Stimulated activated CD4-positive, alpha-beta T cell treated with anti-CD3 and anti-CD28 coated beads, Interleukin-1b, Interleukin-23, amount 100 ng/mL, for 4 hours (primary cell): ENCODE measurements around the gene AFDN.

Experiments used
- DNase-seq, 2 donors: peaks; one replicate each; pipeline ENCODE4 v3.0.0-alpha.2; 2020; ENCODE audit warnings: low read depth in 2 of 2

AFDN gene

DNA sequence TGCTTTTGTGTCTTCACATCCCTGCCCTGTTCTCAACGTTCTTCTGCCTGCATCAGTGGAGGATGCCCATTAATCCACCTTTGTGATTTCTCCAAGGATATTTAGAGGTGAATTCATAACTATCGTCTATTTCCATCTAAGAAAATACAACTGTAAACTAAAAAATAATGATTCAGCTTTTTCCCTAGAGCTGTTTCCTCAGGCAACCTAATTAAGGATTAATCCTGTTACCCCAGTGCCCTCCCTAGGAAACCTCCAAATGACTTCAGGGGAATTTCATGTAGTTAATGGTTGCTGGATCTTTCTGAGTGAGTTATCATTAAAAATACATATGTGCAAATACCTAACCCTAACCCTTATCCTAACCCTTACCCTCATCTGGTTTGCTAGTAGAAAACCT is 14.6 kb upstream of the AFDN start:
- no peak for DNase-seq

GRCh38 chr6:167815296-167815980 is 11.3 kb upstream of the AFDN start:
- no peak for DNase-seq

DNA sequence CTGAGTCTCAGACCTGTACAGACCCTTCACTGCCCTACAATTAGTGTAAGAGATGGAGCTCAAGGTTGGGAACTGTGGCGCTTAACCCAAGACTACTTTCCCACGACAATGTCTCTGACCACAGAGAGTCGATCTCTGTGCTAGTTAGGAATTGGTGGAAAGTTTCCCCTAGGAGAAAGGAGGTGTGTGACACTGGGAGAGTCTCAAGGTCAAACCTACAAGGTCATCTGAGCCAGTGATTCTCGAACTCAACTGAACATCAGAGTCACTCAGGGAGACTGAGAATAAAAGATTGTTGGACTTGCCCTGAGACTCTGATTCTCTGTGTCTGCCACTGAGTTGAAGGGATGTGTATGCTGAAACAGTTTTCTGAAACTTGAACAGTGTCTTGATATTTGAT is 9.7 kb upstream of the AFDN start:
- no peak for DNase-seq

DNA sequence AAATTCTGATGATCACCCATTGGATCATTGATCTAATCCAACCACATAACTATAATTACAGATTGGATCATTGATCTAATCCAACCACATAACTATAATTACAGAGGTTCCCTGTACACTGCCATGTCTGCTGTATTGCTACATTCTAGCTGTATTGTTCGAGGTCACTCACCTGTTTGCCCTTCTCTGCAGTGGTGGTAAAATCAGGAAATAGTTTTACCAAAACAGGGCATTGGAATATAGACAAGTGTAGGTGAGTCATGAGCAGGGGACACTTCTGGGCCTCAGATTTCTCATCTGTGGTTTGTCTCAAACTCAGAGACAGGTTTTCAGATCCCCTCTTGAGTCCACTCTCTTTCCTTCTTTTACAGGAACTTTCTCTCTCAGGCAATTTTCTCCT is 9.0 kb upstream of the AFDN start:
- no peak for DNase-seq

- DNase-seq, result no peak
Observed at GRCh38 chr6:167819576-167819975, 7.1 kb upstream of the AFDN start.

DNA sequence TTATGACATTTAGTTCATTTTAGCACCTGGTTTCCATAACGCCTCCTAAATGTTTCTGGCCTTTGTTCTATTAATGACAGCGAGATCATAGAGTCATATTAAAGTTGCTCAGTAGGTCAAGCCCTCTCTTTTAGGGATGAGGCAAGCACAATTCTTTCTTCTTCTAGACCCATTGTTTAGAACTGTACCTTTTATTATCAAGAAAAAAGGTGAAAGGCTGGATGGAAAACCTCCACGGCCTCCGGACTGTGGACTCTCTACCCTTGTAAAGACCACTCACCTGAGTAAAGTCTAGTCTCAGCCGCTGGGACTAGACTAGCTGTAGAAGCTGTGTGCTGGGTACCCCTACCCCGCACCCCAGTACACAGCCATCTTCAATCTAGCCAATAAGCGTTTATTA is 6.0 kb upstream of the AFDN start:
- no peak for DNase-seq

GRCh38 chr6:167824591-167825331 is 1.9 kb upstream of the AFDN start:
- no peak for DNase-seq

DNA sequence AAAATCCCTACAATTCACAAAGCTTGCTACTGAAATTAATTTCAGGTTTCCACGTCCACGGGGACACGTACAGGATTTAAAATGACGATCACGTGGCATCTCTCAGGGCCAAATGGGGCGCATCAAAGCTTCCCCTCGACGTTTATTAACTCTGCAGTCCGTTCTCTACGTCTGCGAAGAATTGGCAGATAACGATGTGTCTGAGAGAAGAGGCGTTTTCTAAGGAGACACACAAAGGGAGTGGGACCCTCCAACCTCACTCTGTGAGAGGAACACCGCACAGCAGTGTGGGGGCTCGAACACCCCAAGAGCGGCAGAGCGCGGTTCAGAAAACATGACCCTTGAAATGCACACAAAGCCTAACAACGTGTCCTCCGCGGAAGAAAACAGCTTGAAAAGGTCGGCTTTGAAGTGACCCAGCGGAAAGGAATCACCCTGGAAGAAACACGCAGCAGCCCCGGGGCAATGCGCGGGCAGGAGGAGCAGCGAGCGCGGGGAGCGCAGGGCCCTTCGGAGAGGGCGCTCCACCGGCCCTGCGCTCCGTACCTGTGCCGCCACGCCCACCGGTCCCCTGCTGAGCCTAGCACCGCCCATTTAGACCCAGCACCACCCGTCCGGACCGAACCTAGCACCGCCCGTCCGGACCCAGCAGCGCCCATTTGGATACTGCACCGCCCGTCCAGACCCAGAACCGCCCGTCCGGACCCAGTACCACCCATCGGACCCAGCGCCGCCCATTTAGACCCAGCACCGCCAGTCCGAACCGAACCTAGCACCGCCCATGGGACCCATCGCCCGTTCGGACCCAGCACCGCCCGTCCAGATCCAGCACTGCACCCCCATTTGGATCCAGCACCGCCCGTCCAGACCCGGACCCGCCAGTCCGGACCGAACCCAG is 1.1 kb upstream of the AFDN start:
- no peak for DNase-seq

DNA sequence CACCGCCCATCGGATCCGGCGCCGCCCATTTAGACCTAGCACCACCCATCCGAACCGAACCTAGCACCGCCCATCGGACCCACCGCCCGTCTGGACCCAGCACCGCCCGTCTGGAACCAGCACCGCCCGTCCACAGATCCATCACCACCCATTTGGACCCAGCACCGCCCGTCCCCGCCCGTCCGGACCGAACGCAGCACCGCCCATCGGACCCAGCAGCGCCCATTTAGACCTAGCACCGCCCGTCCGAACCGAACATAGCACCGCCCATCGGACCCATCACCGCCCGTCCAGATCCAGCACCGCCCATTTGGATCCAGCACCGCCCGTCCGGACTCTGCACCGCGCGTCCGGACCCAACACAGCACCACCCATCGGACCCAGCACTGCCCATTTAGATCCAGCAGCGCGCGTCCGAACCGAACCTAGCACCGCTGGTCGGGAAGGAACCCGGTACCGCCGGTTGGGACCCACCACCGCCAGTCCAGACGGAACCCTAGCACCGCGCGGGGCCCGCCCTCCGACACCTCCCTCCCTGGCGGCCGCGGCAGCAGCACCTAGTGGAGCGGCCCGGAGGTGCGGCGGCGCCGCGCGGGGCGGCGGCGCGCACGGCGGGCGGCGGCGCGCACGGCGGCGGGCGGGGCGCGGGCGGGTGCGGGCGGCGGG is 348 bp upstream of the AFDN start:
- DNase-seq, result peak; percentile 36 to 56

GRCh38 chr6:167827583-167828324 is 1.0 kb downstream of the AFDN start:
- no peak for DNase-seq

DNA sequence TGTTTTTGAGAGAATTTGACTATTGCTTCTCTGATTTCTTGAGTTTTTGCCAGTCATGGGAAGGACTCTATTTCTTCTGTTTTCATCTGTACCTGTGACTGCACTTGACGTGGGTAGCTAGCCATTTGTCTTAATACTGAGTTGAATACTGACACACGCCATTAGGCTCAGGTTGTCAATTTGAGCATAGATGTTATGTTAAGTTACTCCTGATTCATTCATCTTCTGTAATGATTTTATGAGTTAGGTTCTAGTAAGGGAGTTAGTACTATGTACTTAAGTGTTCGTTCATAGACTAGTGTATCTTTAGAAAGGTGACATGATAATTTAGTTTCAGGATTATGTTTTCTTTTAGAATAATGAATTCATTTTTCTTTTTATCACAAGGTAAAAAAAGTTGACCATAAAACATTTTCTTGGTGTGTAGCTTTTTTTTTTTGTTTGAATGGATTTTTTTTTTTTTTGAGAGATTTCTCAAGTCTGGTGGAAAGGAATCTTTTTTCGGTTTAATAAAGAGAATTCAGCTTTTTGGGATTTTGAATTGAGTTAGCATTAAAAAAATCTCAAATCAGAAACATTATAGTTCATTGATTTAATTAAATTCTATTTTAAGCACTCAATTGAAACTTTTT is 1.7 kb downstream of the AFDN start:
- no peak for DNase-seq

- no peak for DNase-seq
Observed at GRCh38 chr6:167829513-167829912, 2.8 kb downstream of the AFDN start.

DNA sequence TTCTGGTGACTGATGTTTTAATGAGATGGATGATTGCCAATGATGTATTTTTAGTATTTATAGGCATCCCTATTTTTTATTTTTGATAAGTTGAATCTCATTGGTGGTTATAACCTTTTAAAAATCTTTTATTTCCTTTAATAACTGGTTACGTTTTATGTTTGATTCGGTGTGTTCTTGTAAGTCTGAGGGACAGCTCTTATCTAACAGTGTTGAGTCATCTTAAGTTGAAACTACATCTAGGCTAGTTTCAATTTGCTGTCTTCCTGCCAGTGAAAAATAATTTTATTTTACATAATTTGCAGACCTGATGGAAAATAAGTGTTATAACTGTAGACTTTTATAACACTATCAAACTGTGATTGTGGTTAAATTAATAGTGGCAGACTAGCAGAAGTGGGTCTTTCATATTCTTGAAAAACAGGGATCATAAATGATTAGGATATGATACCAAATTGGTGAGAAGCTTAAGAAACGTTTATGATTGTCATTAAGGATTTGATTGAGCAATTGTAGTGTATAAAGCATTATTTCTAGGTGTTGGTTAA is 4.6 kb downstream of the AFDN start:
- no peak for DNase-seq

GRCh38 chr6:167832497-167833395 is 6.0 kb downstream of the AFDN start:
- DNase-seq, result no peak

DNA sequence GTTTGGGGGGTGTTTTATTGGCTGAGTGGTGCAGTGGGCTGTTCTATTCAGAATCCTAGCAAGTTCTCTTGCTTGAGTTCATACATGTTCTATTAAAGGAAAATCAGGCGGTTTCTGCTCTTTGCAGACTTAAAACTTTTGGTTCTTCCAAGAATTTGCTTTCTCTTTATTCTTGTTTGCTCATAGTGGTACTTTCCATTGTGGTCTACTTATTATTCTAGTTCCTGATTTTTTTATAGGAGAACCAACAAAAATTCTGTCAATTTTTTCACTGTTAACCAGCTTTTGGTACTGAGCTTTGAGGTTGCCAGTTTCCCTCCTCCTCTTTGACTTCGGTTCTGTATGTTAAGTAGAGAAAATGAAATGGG is 6.7 kb downstream of the AFDN start:
- DNase-seq, result no peak

- DNase-seq, result no peak
Observed at GRCh38 chr6:167835260-167835659, 8.5 kb downstream of the AFDN start.

- DNase-seq, result no peak
Observed at GRCh38 chr6:167836721-167837120, 10.0 kb downstream of the AFDN start.

DNA sequence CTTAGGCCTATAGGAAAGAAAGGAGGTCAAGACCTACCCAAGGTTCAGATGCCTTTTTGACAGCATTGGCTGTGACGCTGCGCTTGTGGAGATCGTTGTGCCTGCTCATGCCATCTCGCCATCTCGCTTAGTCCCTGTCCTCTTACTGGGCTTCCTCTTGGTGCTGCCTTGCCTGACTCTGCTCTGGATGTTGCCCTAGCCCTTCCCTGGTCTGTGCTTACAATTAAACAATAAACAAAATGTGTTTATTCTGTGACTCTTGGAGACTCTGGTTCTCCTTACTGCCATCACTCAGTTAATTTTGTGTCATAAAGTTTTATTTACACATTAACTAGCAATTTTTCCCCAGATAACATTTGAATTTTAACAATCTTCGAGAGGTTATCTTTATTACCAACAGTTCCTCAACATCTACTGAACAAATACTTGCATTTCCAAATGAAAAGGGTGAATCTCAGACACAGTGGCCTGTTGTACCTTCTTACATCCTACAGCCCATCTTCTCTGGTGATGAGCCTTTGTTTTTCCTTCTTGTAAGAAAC is 11.6 kb downstream of the AFDN start:
- DNase-seq, result no peak

DNA sequence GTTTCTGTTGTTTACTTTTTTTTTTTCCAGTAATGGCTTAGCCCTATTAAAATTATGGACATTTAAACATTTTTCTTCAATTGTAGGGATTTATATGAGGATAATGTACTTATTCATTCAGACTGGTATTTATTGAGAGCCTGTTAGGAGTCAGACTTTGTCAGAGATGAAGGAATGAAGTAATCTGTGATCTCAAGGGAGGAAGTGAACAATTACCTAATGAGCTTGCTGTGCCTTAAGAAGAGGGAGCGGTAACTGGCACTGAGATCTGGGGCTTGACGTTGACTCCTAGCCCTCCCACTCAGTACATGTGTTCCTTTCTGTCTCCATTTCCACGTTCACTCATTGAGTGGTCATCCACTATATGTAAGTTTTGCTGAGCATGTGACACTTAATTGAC is 12.6 kb downstream of the AFDN start:
- no peak for DNase-seq
